HEK293 (cell line): Measurements from ENCODE around the gene ARHGEF39.
A peak's percentile ranks its signal among the peaks of the same experiment; 100 is the strongest.

Experiments used
- CTCF ChIA-PET: fragments of 350-600 bp; formaldehyde crosslinking; extraction: SDS; loops from one replicate; lab custom pipeline; 2021; ENCODE audit warnings: antibody characterized with exemption; lab: Yijun Ruan, JAX
- POLR2A ChIA-PET: fragments of 300-600 bp; formaldehyde crosslinking; extraction: SDS; loops from one replicate; lab custom pipeline; 2020; ENCODE audit warnings: antibody characterized with exemption, inconsistent platforms; lab: Yijun Ruan, JAX
- H3K27ac ChIP-seq: fragments of 200-500 bp; sonication (Bioruptor generic); 2 replicates; pipeline ENCODE4 v1.5.1; 2014; ENCODE audit warnings: low read depth, low read length, control low read depth, inconsistent platforms; ENCODE audit errors: extremely low read depth
- H3K36me3 ChIP-seq, 2 experiments: fragments of 200-500 bp in 1 of 2; sonication (Bioruptor generic) in 1 of 2; 1 replicate in 1 of 2; 2 replicates in 1 of 2; pipeline ENCODE4 v1.5.1; 2014 to 2017; ENCODE audit warnings: inconsistent platforms in 2 of 2, low read length in 2 of 2; ENCODE audit not compliant: control insufficient read depth in 2 of 2, insufficient read depth in 1 of 2
- H3K4me1 ChIP-seq: fragments of 200-500 bp; sonication (Bioruptor generic); 2 replicates; pipeline ENCODE4 v1.5.1; 2014; ENCODE audit warnings: mild to moderate bottlenecking, low read length, inconsistent platforms; ENCODE audit not compliant: control insufficient read depth, insufficient read depth
- H3K4me3 ChIP-seq: 2 replicates; pipeline ENCODE4 v1.5.1; 2011; ENCODE audit warnings: low read depth, mild to moderate bottlenecking, control low read depth, low read length, moderate library complexity
- H3K9me3 ChIP-seq: fragments of 200-500 bp; sonication (Bioruptor generic); 2 replicates; pipeline ENCODE4 v1.5.1; 2014; ENCODE audit warnings: low read depth, low read length, inconsistent platforms; ENCODE audit not compliant: control insufficient read depth, insufficient read depth
- ATF2 ChIP-seq: fragments of 450-650 bp; formaldehyde crosslinking; IDR thresholded peaks from 2 replicates; pipeline ENCODE4 v1.5.1; 2016; ENCODE audit warnings: missing biosample characterization, missing genetic modification characterization, low read depth
- PATZ1 ChIP-seq: fragments of 450-650 bp; formaldehyde crosslinking; IDR thresholded peaks from 2 replicates; pipeline ENCODE4 v1.5.1; 2016; ENCODE audit warnings: missing biosample characterization, missing genetic modification characterization
- ZBTB20 ChIP-seq: fragments of 450-650 bp; formaldehyde crosslinking; IDR thresholded peaks from 2 replicates; pipeline ENCODE4 v1.5.1; 2016; ENCODE audit warnings: missing biosample characterization, missing genetic modification characterization
- ZBTB49 ChIP-seq: fragments of 450-650 bp; formaldehyde crosslinking; IDR thresholded peaks from 2 replicates; pipeline ENCODE4 v1.5.1; 2016; ENCODE audit warnings: missing biosample characterization, missing genetic modification characterization, low read depth
- ZIC2 ChIP-seq: fragments of 450-650 bp; formaldehyde crosslinking; IDR thresholded peaks from 2 replicates; pipeline ENCODE4 v1.5.1; 2016; ENCODE audit warnings: missing biosample characterization, missing genetic modification characterization
- ZNF112 ChIP-seq: fragments of 450-650 bp; formaldehyde crosslinking; IDR thresholded peaks from 2 replicates; pipeline ENCODE4 v1.5.0; 2017; ENCODE audit warnings: missing biosample characterization, missing genetic modification characterization
- ZNF202 ChIP-seq: fragments of 450-650 bp; formaldehyde crosslinking; IDR thresholded peaks from 2 replicates; pipeline ENCODE4 v1.5.1; 2016; ENCODE audit warnings: missing biosample characterization, missing genetic modification characterization, borderline replicate concordance
- ZNF266 ChIP-seq: fragments of 450-650 bp; formaldehyde crosslinking; IDR thresholded peaks from 2 replicates; pipeline ENCODE4 v1.5.1; 2016; ENCODE audit warnings: missing biosample characterization, missing genetic modification characterization, low read depth
- ZNF629 ChIP-seq: fragments of 450-650 bp; formaldehyde crosslinking; IDR thresholded peaks from 2 replicates; pipeline ENCODE4 v1.5.1; 2017; ENCODE audit warnings: missing biosample characterization, missing genetic modification characterization
- ZNF660 ChIP-seq: fragments of 450-650 bp; IDR thresholded peaks from 2 replicates; pipeline ENCODE4 v1.5.1; 2018; ENCODE audit warnings: missing biosample characterization, mild to moderate bottlenecking, missing genetic modification characterization
- TF ChIP-seq, protein P1 (sequence below): fragments of 450-650 bp; formaldehyde crosslinking; IDR thresholded peaks from 2 replicates; pipeline ENCODE4 v1.5.1; 2017; ENCODE audit warnings: missing biosample characterization, missing genetic modification characterization
- TF ChIP-seq, protein P2 (sequence below): fragments of 450-650 bp; formaldehyde crosslinking; conservative IDR thresholded peaks from 2 replicates; pipeline ENCODE4 v1.5.1; 2016; ENCODE audit warnings: low read depth, missing biosample characterization, missing genetic modification characterization

ARHGEF39 gene

DNA sequence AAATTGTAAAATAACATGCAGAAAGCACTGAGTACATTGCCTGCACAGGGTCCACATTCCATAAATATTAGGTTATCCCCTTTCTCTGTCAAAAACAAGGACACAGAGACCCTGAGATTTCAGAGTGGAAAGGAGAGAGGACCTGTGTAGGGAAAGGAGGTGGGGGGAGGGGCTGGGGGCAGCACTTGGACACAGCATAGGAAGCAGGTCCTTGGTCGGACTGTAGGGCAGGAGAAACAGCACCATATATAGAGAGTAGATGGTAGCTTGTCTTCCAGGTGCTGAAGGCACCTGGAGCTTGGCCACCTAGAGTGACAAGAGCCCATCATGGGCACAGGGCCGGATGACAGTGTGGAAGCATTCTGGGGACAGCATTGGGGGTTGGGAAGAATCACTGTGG is 22.3 kb upstream of the ARHGEF39 start:
- peaks cover 3% of the 10 kb centered on the region; the same call in 1 of the 2 replicates for H3K4me1 ChIP-seq
- no peak for TF ChIP-seq ZNF202 (tag by site-specific recombination)
- TF ChIP-seq PATZ1 (tag by site-specific recombination): 0 out of 2 replicates have a peak, but pooled peaks have one; percentile 3
- TF ChIP-seq, all 188 proteins: peak for 1
- ChIA-PET POLR2A (interaction anchor here (0.8 to 2.3 kb wide), 4 partner anchors 22 to 44 kb away, joined by 3 to 7 read pairs (median 5); partner anchors contain the start of gene ARHGEF39), CTCF (interaction anchor here (1.4 to 2.4 kb wide), 5 partner anchors 9 to 42 kb away, joined by 5 to 23 read pairs (median 9); partner anchors contain the start of gene CCDC107)
- no peaks in the 10 kb centered on the region for H3K9me3 ChIP-seq
- no peak overlapping the region for H3K4me3 ChIP-seq
- H3K27ac ChIP-seq: no peak overlapping the region
- peaks cover 0 to 32% of the 10 kb centered on the region in 2 experiments; a peak in 1 of 3 replicates for H3K36me3 ChIP-seq

- CTCF ChIA-PET: interaction anchor here (0.6 to 2.0 kb wide), 6 partner anchors 10 to 133 kb away, joined by 3 to 23 read pairs (median 4); partner anchors contain the start of genes CCDC107 and RMRP
- Histone ChIP-seq H3K9me3 (no peaks in the 10 kb centered on the region), H3K27ac (no peak overlapping the region)
- TF ChIP-seq ZNF629 (tag by site-specific recombination) (peak; percentile 64), ATF2 (peak; percentile 77; the same call in 1 of the 2 replicates), ZIC2 (peak; percentile 57)
- TF ChIP-seq, protein P1, sequence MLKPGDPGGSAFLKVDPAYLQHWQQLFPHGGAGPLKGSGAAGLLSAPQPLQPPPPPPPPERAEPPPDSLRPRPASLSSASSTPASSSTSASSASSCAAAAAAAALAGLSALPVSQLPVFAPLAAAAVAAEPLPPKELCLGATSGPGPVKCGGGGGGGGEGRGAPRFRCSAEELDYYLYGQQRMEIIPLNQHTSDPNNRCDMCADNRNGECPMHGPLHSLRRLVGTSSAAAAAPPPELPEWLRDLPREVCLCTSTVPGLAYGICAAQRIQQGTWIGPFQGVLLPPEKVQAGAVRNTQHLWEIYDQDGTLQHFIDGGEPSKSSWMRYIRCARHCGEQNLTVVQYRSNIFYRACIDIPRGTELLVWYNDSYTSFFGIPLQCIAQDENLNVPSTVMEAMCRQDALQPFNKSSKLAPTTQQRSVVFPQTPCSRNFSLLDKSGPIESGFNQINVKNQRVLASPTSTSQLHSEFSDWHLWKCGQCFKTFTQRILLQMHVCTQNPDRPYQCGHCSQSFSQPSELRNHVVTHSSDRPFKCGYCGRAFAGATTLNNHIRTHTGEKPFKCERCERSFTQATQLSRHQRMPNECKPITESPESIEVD: no peak
- TF ChIP-seq, all 188 proteins: peak for 3
- POLR2A ChIA-PET: interaction anchor here (0.6 to 1.2 kb wide), 7 partner anchors 9 to 570 kb away, joined by 3 to 9 read pairs (median 4); partner anchors contain the start of gene ARHGEF39
- Histone ChIP-seq H3K4me1 (peaks cover 3% of the 10 kb centered on the region; the same call in 1 of the 2 replicates), H3K4me3 (no peak overlapping the region), H3K36me3 (peaks cover 0 to 32% of the 10 kb centered on the region in 2 experiments; a peak in 1 of 3 replicates)
Observed at GRCh38 chr9:35686222-35687203, 21.5 kb upstream of the ARHGEF39 start.

DNA sequence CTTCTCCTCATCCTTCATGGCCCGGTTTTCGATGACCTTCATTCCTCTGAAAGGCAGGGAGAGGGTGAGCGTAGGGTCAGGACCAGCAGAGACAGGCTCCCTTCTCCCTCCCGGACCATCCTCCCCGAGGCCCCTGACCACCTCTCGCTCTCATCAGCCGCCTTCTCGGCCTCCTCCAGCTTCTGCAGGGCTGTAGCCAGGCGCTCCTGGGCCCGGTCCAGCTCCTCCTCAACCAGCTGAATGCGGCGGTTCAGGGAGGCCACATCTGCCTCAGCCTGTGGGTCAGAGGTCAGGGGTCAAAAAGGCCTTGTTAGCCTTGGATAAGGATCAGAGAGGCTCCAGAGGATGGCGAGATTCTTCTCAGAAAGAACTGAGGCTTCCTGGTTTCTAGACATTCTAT is 20.5 kb upstream of the ARHGEF39 start:
- no peak for TF ChIP-seq ZNF660 (tag by site-specific recombination)
- no peak for TF ChIP-seq ZNF112 (tag by site-specific recombination)
- Histone ChIP-seq H3K9me3 (no peaks in the 10 kb centered on the region), H3K27ac (no peak overlapping the region), H3K36me3 (peaks cover 0 to 32% of the 10 kb centered on the region in 2 experiments; a peak in 1 of 3 replicates), H3K4me3 (no peak overlapping the region), H3K4me1 (peaks cover 3% of the 10 kb centered on the region; the same call in 1 of the 2 replicates)
- ChIA-PET POLR2A (no interaction called here), CTCF (interaction anchor here (0.6 to 1.3 kb wide), 3 partner anchors 15 to 82 kb away, joined by 3 to 5 read pairs (median 5); partner anchors contain the start of genes CCDC107 and RMRP)

GRCh38 chr9:35684921-35685320 is 19.9 kb upstream of the ARHGEF39 start:
- Histone ChIP-seq H3K4me3 (no peak overlapping the region), H3K9me3 (no peaks in the 10 kb centered on the region), H3K4me1 (peaks cover 3% of the 10 kb centered on the region; the same call in 1 of the 2 replicates), H3K36me3 (peaks cover 0 to 32% of the 10 kb centered on the region in 2 experiments; a peak in 1 of 3 replicates), H3K27ac (no peak overlapping the region)
- ChIA-PET POLR2A (interaction anchor here (1.1 kb wide), 1 partner anchor 12 kb away, joined by 4 read pairs; no protein-coding TSS in a partner anchor), CTCF (interaction anchor here (0.6 to 2.3 kb wide), 2 partner anchors 12 to 16 kb away, joined by 3 to 14 read pairs; no protein-coding TSS in a partner anchor)
- TF ChIP-seq ZBTB20 (tag by site-specific recombination) (no peak), ZNF266 (tag by site-specific recombination) (no peak), ZBTB49 (tag by site-specific recombination) (no peak)
- TF ChIP-seq, protein P2, sequence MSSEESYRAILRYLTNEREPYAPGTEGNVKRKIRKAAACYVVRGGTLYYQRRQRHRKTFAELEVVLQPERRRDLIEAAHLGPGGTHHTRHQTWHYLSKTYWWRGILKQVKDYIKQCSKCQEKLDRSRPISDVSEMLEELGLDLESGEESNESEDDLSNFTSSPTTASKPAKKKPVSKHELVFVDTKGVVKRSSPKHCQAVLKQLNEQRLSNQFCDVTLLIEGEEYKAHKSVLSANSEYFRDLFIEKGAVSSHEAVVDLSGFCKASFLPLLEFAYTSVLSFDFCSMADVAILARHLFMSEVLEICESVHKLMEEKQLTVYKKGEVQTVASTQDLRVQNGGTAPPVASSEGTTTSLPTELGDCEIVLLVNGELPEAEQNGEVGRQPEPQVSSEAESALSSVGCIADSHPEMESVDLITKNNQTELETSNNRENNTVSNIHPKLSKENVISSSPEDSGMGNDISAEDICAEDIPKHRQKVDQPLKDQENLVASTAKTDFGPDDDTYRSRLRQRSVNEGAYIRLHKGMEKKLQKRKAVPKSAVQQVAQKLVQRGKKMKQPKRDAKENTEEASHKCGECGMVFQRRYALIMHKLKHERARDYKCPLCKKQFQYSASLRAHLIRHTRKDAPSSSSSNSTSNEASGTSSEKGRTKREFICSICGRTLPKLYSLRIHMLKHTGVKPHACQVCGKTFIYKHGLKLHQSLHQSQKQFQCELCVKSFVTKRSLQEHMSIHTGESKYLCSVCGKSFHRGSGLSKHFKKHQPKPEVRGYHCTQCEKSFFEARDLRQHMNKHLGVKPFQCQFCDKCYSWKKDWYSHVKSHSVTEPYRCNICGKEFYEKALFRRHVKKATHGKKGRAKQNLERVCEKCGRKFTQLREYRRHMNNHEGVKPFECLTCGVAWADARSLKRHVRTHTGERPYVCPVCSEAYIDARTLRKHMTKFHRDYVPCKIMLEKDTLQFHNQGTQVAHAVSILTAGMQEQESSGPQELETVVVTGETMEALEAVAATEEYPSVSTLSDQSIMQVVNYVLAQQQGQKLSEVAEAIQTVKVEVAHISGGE: no peak
